ENCODE data around the gene PAQR9.

The PAQR9 gene

GRCh38 chr3:142982038-142982773 is 18.7 kb upstream of the PAQR9 start:
- DNase-seq (ENCODE audit: low read depth in 3 of 3), result no peak

GRCh38 chr3:142981108-142981507 is 17.6 kb upstream of the PAQR9 start:
- DNase-seq (ENCODE audit: low read depth in 3 of 3), result no peak

GRCh38 chr3:142977399-142977728 is 13.9 kb upstream of the PAQR9 start:
- no peak for DNase-seq (ENCODE audit: low read depth in 3 of 3)

GRCh38 chr3:142976621-142977398 is 13.3 kb upstream of the PAQR9 start:
- DNase-seq (ENCODE audit: low read depth in 3 of 3), result no peak

- no peak for DNase-seq (ENCODE audit: low read depth in 3 of 3)
Observed at GRCh38 chr3:142975316-142975995, 12.0 kb upstream of the PAQR9 start.

DNA sequence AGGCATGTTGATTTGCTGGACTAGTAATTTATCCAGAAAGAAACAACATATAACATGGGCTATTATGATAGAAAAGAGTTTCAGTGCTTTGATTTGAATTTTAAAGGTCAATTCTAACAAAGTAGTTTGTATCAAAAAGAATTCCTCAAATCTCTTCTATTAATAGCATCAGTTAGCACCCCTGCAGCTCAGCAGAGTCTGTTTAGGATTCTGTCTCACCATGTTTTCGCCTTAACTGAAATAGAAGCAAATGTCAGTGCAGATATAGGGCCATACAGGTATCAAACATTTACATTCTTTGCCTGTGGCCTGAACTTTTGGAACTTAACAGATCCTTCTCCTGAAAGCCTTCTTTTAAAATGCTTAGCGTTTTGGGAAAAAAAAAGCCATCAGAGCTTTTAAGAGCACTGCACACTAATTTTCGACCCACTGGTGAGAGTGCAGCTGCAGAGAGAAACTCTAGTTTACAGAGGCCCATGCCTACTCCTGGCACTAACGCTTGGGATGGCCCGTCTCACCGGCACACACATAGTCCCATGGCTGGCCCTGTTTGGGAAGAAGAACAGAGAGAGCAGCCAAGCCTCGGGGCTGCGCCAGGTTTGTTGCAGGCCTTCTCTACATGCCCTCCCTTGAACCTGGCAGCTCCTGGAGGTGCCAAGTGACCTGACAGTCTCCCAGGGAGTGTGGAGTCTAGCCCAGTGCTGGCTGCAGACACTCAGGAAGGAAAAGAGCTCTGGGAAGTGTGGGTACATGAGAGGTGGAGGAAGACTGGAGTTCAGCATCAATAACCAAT is 9.9 kb upstream of the PAQR9 start:
- no peak for DNase-seq (ENCODE audit: low read depth in 3 of 3)

DNA sequence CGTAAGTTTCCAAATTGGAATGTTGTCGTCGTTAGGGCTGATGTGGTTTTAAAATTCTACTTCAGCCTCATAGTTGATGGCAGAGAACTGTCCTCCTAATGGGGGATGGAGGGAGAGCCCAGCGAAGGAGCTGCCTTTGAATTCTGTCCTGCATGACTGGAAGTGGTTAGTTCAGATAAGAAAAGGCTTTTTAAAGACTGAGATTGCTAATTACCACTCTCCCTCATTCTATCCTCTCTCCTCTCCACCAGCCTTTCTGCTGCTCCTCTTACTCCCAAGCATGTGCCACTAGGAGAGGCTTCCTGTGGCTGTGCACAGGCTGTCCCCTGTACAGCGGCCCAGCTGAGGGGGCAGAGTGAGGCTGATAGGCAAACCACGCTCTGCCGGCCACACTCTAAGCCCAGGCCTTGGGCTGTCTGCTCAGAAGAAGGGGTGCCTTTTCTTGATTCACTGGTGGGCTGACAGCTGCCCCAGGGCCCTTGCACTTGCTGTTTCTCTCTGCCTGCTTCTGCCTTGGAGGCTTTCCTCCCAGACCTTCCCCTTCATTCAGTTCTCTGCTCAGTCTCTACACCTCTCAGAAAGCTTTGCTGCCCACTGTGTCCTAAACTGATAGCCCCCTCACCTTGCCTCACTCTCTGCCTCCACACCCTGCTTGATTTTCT is 8.7 kb upstream of the PAQR9 start:
- DNase-seq (ENCODE audit: low read depth in 3 of 3), result no peak

- no peak for DNase-seq (ENCODE audit: low read depth in 3 of 3)
Observed at GRCh38 chr3:142971431-142971830, 8.0 kb upstream of the PAQR9 start.

DNA sequence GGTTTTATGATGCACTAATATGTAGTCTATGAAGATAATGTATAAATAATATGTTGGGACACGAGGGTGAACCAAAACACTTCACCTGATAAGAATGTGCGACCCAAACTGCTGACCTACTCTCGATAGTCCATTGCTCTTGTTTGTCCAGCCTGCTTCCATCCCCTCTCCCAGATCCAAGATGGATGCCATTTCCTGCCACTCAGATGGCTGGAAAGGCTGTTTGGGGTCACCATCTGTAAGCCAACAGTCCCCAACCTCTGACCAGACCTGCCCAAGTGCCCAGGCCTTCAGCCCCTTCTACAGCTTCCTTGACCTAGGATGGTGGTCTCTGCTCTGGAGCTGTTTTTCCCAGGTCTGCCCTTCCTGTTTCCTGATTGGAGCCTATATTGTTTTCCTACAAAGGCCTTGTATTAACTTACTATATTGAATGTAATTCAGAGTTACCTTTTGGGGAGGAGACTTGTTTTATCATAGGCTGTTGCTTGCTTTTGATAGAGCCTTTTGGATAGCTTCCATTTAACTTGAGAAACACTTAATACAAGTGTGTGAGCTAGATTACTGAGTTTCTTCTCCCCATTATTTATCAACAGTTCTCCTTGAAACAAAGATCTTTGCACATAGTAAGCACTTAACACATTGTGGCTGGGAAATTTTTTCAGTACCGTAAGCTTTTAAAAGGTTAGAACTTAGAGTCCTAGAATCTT is 5.0 kb upstream of the PAQR9 start:
- DNase-seq (ENCODE audit: low read depth in 3 of 3), result no peak

DNA sequence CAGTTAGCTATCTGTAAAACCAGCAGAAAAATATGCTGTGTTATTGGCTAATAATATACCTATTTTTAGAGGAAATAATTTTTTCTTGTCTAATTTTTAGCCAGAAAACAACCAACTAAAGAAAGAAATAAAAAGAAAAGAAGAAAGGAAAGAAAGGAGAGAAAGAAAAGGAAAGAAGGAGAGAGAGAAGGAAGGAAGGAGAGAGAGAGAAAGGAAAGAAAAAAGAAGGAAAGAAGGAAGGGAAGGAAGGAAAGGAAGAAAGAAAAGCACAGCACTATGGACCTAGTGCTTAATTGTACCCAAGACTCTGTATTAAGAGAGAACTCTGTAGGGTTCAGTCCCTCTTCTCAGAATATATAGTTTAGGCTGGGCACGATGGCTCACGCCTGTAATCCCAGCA is 3.3 kb upstream of the PAQR9 start:
- no peak for DNase-seq (ENCODE audit: low read depth in 3 of 3)

- DNase-seq (ENCODE audit: low read depth in 3 of 3), result no peak
Observed at GRCh38 chr3:142965581-142965980, 2.1 kb upstream of the PAQR9 start.

- DNase-seq (ENCODE audit: low read depth in 3 of 3), result no peak
Observed at GRCh38 chr3:142963234-142963515, 299 bp downstream of the PAQR9 start.

DNA sequence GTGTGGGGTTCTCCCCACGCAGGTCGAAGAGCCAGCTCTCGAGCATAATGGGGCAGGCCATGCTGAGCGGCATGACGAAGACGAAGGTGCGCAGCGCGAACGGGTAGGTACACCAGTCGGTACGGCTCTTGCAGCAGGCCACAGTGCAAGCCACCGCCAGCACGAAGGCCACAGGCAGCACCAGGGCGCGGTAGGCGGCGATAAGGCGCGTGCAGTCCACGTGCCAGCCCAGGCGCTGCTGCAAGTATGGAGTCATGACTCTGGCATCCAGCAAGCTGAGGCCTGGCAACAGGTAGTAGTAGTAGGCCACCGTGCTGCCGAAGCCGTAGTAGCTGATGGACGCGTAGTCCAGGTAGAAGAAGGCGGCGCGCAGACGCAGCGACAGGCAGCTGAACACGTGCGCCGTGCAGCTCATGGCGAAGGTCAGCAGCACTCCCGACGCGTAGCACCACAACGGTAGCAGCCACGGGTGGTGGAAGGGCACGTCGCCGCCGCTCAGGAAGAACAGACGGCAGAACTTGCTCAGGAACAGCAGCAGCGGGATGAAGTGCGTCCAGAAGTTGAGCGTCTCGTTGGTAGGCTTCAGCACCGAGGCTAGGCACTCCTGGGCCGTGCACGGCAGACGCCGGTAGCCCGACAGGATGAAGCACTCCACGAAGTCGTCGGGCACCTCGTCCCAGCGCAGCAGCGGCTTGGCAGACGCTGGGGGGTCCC is 797 bp downstream of the PAQR9 start:
- DNase-seq (ENCODE audit: low read depth in 3 of 3), result peak in 1 of 3 experiments; percentile 1

DNA sequence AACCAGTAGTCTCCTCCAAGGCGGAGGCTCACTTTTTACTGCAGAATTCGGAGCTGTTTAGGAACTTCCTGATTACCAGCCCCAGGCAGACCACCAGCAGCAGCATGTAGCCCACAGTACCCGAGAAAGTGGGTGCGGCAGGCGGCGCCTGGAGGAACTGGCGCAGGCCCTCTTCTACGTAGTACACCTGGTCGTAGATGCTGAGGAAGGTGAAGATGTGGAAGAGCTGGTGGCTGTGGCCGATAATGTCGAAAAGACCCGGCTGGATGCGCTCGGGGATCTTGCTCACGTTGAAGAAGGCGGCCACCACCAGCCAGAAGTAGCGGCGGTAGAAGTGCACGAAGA is 1.3 kb downstream of the PAQR9 start:
- DNase-seq (ENCODE audit: low read depth in 3 of 3), result no peak

GRCh38 chr3:142961539-142961938 is 1.9 kb downstream of the PAQR9 start:
- DNase-seq (ENCODE audit: low read depth in 3 of 3), result no peak

DNA sequence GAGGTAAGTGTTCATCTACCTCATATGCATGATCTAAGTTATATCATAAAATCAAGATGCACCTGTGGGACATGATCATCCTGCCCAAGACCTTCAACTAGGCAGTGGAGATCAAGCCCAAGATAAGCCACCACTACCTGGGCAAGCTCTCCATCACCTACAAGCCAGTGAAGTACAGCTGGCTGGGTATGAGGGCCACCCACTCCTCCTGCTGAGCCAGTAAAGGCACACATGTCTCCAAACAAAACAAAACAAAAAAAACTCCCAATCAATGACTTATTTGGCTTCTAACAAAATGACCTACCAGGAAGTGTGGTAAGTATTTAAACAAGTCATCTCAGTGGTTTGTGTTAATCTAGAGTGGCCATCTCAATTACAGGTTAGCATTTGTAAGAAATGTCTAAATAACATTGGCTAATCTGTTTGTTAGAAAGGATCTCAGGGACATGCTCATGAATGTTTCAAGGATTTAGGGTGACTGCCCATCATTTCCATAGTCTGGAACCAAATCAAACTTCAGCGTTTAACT is 3.1 kb downstream of the PAQR9 start:
- DNase-seq (ENCODE audit: low read depth in 3 of 3), result no peak

- peak in 1 of 3 experiments; percentile 23 for DNase-seq (ENCODE audit: low read depth in 3 of 3)
Observed at GRCh38 chr3:142958707-142959106, 4.8 kb downstream of the PAQR9 start.

DNA sequence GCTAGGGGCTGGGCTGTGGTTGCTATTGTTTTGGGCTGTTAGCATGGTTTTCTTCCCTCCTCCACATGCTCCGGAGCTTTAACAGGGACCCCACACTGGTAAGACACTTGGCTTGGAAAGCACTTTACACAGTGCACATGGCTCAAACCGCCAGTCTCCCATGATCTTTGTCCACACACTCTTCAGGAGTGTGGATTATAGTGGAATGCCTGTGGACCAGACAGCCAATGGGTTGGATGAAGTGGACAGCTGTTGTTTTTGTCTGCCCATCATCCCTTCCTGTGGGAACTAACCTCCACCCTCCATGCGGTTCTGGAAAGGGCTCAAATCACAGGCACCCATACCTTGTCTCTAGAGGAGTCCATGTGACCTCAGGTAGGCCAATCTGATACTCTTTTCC is 10.0 kb downstream of the PAQR9 start:
- no peak for DNase-seq (ENCODE audit: low read depth in 3 of 3)

GRCh38 chr3:142952272-142953193 is 10.9 kb downstream of the PAQR9 start:
- no peak for DNase-seq (ENCODE audit: low read depth in 3 of 3)
